ENCODE measurements around the gene SPDL1.
"Not testable (repeated sequence)": the region's sequence is repeated elsewhere in the genome, so short reads cannot be mapped to it uniquely, and the experiment has no call there.

The SPDL1 gene

DNA sequence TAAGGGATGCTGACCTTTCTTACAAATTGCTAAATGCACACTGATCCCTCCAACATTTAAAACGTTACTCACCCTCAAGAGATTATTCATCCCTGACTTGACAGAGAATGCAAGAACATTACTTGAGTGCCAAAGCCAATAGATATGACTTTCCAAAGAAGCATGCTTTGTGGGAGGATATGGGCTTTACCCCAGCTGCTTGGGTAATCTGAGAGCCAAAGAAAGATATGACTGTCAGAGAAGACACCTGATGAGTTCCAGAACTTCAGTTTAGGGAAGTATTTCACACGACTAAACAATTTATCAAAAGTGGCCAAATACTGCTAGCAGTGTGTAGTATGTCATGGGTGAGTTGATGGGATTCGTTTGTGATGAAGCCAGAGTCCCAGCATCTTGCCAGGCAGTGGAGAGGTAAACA is 7.4 kb upstream of the SPDL1 start:
- DNase-seq = no peak

- no peak for DNase-seq
Measured at GRCh38 chr5:169577951-169578350, 5.6 kb upstream of the SPDL1 start.

- DNase-seq = no peak
Measured at GRCh38 chr5:169580964-169581363, 2.6 kb upstream of the SPDL1 start.

- DNase-seq = no peak
Measured at GRCh38 chr5:169581580-169582227, 1.9 kb upstream of the SPDL1 start.

GRCh38 chr5:169583101-169583423 is 511 bp upstream of the SPDL1 start:
- no peak for DNase-seq

DNA sequence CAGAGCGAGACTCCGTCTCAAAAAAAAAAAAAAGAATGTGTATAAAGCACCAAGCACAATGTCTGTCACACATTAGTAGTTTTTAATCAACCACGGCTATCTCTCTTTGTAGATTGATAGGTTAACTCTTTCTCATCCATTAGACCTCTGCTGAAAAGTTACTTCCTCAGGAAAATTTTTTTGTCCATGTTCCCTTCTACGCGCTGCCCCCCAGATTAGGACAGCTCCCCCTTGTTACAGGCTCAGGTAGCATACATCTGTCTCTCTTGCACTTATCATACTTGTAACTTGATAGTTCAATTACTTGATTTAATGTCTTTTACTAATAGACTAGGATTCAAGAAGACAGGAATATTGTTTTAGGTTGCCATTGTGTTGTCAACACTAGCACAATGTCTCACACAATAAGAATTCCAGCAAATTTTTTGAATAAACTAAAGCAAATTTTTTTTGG is 1.5 kb downstream of the SPDL1 start:
- no peak for DNase-seq

- DNase-seq = no peak
Measured at GRCh38 chr5:169590602-169591001, 7.0 kb downstream of the SPDL1 start.

GRCh38 chr5:169591636-169592035 is 8.1 kb downstream of the SPDL1 start:
- DNase-seq = no peak

- no peak for DNase-seq
Measured at GRCh38 chr5:169592937-169593650, 9.5 kb downstream of the SPDL1 start.

- DNase-seq = no peak
Measured at GRCh38 chr5:169595172-169595820, 11.7 kb downstream of the SPDL1 start.

DNA sequence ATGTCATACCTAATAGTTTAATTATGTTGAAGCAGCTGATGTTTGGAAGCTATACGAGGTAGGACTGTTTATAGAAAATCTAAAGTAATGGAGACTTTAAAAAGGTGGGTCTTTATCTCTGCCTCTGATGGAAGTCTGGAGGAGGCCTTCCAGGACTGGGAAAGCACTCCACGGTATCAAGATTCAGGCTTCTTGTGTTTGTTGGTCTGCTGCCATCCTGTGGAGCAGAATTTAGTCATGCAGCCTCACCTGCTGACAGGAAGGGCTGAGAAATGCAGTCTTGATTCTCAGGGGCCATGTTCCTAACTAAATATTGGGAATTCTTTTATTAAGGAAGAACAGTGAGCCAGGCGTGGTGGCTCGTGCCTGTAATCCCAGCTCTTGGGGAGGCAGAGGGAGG is 15.9 kb downstream of the SPDL1 start:
- no peak for DNase-seq

DNA sequence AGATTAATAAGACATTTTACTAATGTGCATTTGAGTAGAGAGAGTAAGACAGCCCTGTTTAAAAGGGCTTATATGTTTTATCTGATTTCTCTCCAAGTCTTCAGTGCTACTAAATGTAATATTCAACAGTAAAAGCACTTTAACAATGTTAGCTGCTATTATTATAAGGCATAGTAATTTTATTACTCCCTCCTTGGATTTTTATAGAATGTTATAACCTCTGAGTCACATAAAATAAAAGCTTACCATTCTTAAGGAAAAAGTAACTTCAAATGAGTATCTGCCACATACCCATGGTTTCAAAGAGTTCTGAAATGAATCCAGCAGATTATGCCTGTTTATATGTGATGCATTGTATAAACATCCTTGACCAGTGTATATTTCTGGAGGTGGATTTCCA is 19.0 kb downstream of the SPDL1 start:
- DNase-seq = no peak

DNA sequence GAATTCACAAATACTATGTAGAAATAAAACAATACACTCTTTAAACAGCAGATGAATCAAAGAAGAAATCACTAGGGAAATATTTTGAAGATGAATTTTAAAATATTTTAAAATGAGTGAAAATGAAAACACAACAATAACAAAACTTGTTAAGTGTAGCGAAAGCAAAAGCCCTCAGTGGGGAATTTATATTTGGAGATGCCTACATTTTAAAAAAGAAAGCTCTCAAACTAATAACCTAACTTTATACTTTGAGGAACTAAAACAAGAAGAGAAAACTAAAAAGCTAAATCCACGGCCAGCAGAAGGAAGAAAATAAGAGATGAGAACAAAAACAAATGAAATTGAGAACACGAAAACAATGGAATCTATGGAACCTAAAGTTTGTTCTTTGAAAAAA is 22.7 kb downstream of the SPDL1 start:
- DNase-seq = no peak

DNA sequence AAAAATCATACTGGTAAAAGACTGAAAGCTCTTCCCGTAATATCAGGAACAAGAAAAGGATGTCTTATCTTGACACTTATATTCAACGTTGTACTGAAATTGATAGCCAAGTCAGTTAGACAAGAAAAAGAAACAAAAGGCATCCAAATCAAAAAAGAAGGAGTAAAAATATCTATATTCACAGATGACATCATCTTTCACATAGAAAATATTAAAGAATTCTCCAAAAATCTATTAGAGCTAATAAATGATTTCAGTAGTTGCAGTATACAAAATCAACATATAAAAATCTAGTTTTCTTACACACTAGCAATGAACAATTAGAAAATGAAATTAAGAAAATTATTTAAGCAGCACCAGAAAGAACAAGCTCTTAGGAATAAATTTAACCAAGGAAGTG is 24.3 kb downstream of the SPDL1 start:
- no peak for DNase-seq

DNA sequence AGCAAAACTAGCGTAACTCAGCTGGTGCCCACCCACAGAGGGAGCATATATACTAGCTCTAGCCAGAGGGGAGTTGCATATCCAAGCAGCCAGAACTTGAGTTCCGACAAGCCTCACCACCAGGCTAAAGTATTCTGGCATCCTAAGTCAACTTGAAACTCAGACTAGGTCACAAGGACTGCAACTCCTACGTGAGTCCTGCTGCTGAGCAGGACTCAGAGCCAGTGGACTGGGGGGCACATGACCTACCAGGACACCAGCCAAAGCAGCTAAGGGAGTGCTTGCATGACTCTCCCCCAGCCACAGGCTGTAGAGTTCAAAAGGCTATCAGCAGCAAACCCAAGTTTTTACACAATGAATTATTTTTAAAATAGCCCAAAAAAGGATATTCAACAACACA is 26.1 kb downstream of the SPDL1 start:
- DNase-seq = no peak

DNA sequence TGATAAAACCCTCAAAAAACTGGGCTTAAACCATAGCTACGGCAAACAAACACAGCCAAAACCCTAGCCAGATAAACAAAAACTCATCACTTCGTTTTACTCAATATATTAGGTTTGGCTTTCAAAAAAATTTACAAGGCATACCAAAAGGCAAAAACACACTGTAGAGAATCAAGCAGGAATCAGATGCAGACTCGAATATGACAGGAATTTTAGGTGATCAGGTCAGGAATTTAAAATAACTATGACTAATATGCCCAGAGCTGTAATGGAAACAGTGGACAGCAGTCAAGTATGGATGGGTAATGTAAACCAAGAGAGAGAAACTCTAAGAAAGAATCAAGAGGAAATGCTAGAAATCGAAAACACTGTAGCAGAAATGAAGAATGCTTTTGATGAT is 27.0 kb downstream of the SPDL1 start:
- DNase-seq = no peak

DNA sequence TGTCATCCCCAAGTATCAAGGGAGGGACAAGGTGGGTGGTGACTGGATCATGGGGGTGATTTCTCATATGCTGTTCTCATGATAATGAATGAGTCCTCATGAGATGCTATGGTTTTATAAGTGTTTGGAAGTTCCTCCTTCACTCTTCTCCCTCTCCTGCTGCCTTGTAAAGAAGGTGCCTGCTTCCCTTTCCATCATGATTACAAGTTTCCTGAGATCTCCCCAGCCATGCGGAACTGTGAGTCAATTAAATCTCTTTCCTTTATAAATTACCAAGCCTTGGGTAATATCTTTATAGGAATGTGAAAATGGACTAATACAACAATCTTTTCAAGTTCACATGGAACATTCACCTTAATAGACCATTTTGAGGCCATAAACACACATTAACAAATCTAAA is 32.0 kb downstream of the SPDL1 start:
- no peak for DNase-seq

GRCh38 chr5:169624307-169624706 is 40.7 kb downstream of the SPDL1 start:
- DNase-seq = not testable (repeated sequence)

- DNase-seq = no peak
Measured at GRCh38 chr5:169626779-169627178, 43.2 kb downstream of the SPDL1 start.

- no peak for DNase-seq
Measured at GRCh38 chr5:169627551-169627950, 44.0 kb downstream of the SPDL1 start.

DNA sequence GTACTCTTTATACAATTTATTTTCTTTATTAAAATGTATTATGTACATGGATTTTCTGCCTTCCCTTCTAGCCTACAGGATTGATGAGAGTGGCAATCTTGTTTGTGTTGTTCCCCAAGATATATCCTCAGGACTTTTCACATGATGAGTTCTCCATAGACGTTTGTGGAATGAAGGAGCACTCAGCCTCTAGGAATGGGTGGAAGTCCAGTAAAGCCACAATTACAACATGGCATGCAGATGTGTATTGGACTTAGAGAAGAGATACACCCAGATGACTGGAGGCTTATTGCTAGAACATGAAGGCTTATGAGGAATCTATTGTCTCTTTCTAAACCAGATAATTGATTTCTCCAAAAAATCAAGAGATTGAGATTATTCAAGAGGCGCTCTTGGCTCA is 45.3 kb downstream of the SPDL1 start:
- no peak for DNase-seq

- DNase-seq = no peak
Measured at GRCh38 chr5:169629847-169630548, 46.4 kb downstream of the SPDL1 start.

GRCh38 chr5:169631360-169631759 is 47.8 kb downstream of the SPDL1 start:
- DNase-seq = no peak

DNA sequence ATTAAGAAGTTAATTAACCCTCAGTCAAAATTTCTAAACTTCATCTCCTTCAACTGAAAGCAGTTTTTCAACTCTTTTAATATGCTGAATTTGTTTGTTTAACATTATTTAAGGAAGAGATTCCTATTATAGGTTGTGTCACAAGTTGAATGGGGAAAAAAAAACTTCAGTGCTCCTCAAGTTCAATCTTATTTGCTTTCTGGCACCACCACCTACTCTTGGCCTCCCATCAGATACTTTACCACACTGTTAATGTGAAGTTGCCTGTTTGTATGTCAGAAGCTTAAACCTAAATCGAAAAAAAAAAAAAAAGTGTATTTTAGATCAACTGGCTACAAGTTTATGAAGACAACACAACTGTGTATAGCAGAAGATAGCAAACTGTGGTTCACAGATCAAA is 49.4 kb downstream of the SPDL1 start:
- no peak for DNase-seq
